Stimulated activated CD8-positive, alpha-beta memory T cell treated with anti-CD3 and anti-CD28 coated beads, Interleukin-7, amount 100 ng/mL, for 24 hours (primary cell): ENCODE data around the gene FBXL15.

Source experiments
- DNase-seq: peaks from one replicate; pipeline ENCODE4 v3.0.0-alpha.2; 2020; ENCODE audit warnings: low read depth

The FBXL15 gene

GRCh38 chr10:102398172-102399020, 22.2 kb upstream of the FBXL15 start:
- no peak for DNase-seq

- DNase-seq, result peak; percentile 69
Measured at GRCh38 chr10:102399217-102400021, 21.2 kb upstream of the FBXL15 start.

- no peak for DNase-seq
Measured at GRCh38 chr10:102400076-102400475, 20.6 kb upstream of the FBXL15 start.

GRCh38 chr10:102400598-102401341, 19.9 kb upstream of the FBXL15 start:
- DNase-seq, result no peak

- no peak for DNase-seq
Measured at GRCh38 chr10:102401342-102401654, 19.3 kb upstream of the FBXL15 start.

GRCh38 chr10:102401735-102402511, 18.7 kb upstream of the FBXL15 start:
- no peak for DNase-seq

- no peak for DNase-seq
Measured at GRCh38 chr10:102402512-102402896, 18.1 kb upstream of the FBXL15 start.

- DNase-seq, result no peak
Measured at GRCh38 chr10:102403115-102403514, 17.5 kb upstream of the FBXL15 start.

GRCh38 chr10:102404361-102405107, 16.1 kb upstream of the FBXL15 start:
- DNase-seq, result no peak

- no peak for DNase-seq
Measured at GRCh38 chr10:102405108-102405571, 15.5 kb upstream of the FBXL15 start.

GRCh38 chr10:102405632-102406031, 15.0 kb upstream of the FBXL15 start:
- no peak for DNase-seq

- DNase-seq, result no peak
Measured at GRCh38 chr10:102406815-102407214, 13.8 kb upstream of the FBXL15 start.

- DNase-seq, result no peak
Measured at GRCh38 chr10:102407425-102408130, 13.1 kb upstream of the FBXL15 start.

GRCh38 chr10:102408131-102408727, 12.4 kb upstream of the FBXL15 start:
- no peak for DNase-seq

GRCh38 chr10:102408728-102409603, 11.7 kb upstream of the FBXL15 start:
- no peak for DNase-seq

GRCh38 chr10:102409604-102410428, 10.8 kb upstream of the FBXL15 start:
- DNase-seq, result no peak

GRCh38 chr10:102410429-102411073, 10.1 kb upstream of the FBXL15 start:
- no peak for DNase-seq
